HEK293 (cell line): ENCODE measurements around the gene OMD.

ENCODE experiments used
- CTCF ChIA-PET: fragments of 350-600 bp; formaldehyde crosslinking; extraction: SDS; loops from one replicate; lab custom pipeline; 2021; ENCODE audit warnings: antibody characterized with exemption; lab: Yijun Ruan, JAX
- POLR2A ChIA-PET: fragments of 300-600 bp; formaldehyde crosslinking; extraction: SDS; loops from one replicate; lab custom pipeline; 2020; ENCODE audit warnings: antibody characterized with exemption, inconsistent platforms; lab: Yijun Ruan, JAX
- H3K27ac ChIP-seq: fragments of 200-500 bp; sonication (Bioruptor generic); 2 replicates; pipeline ENCODE4 v1.5.1; 2014; ENCODE audit warnings: low read depth, low read length, control low read depth, inconsistent platforms; ENCODE audit errors: extremely low read depth
- H3K36me3 ChIP-seq, 2 experiments: fragments of 200-500 bp in 1 of 2; sonication (Bioruptor generic) in 1 of 2; 1 replicate in 1 of 2; 2 replicates in 1 of 2; pipeline ENCODE4 v1.5.1; 2014 to 2017; ENCODE audit warnings: inconsistent platforms in 2 of 2, low read length in 2 of 2; ENCODE audit not compliant: control insufficient read depth in 2 of 2, insufficient read depth in 1 of 2
- H3K4me1 ChIP-seq: fragments of 200-500 bp; sonication (Bioruptor generic); 2 replicates; pipeline ENCODE4 v1.5.1; 2014; ENCODE audit warnings: mild to moderate bottlenecking, low read length, inconsistent platforms; ENCODE audit not compliant: control insufficient read depth, insufficient read depth
- H3K4me3 ChIP-seq: 2 replicates; pipeline ENCODE4 v1.5.1; 2011; ENCODE audit warnings: low read depth, mild to moderate bottlenecking, control low read depth, low read length, moderate library complexity
- H3K9me3 ChIP-seq: fragments of 200-500 bp; sonication (Bioruptor generic); 2 replicates; pipeline ENCODE4 v1.5.1; 2014; ENCODE audit warnings: low read depth, low read length, inconsistent platforms; ENCODE audit not compliant: control insufficient read depth, insufficient read depth
- BCL6B ChIP-seq: fragments of 450-650 bp; formaldehyde crosslinking; IDR thresholded peaks from 2 replicates; pipeline ENCODE4 v1.5.1; 2017; ENCODE audit warnings: missing biosample characterization, missing genetic modification characterization
- KLF10 ChIP-seq: fragments of 450-650 bp; IDR thresholded peaks from 2 replicates; pipeline ENCODE4 v1.5.1; 2018; ENCODE audit warnings: missing biosample characterization, mild to moderate bottlenecking, missing genetic modification characterization
- KLF9 ChIP-seq: fragments of 450-650 bp; formaldehyde crosslinking; IDR thresholded peaks from 2 replicates; pipeline ENCODE4 v1.5.1; 2016; ENCODE audit warnings: missing biosample characterization, missing genetic modification characterization, low read depth
- SETDB1 ChIP-seq: IDR thresholded peaks from one replicate; pipeline ENCODE4 v1.6.1; 2017; ENCODE audit warnings: mild to moderate bottlenecking, low read length, moderate library complexity, mixed read lengths; ENCODE audit not compliant: insufficient read length
- YY1 ChIP-seq: fragments of 450-650 bp; formaldehyde crosslinking; IDR thresholded peaks from 2 replicates; pipeline ENCODE4 v1.5.1; 2018; ENCODE audit warnings: missing biosample characterization, missing genetic modification characterization
- ZBTB11 ChIP-seq: fragments of 450-650 bp; formaldehyde crosslinking; conservative IDR thresholded peaks from 2 replicates; pipeline ENCODE4 v1.5.1; 2016; ENCODE audit warnings: low read depth, missing biosample characterization, missing genetic modification characterization
- ZNF112 ChIP-seq: fragments of 450-650 bp; formaldehyde crosslinking; IDR thresholded peaks from 2 replicates; pipeline ENCODE4 v1.5.0; 2017; ENCODE audit warnings: missing biosample characterization, missing genetic modification characterization
- ZNF140 ChIP-seq: fragments of 450-650 bp; formaldehyde crosslinking; IDR thresholded peaks from 2 replicates; pipeline ENCODE4 v1.5.1; 2016; ENCODE audit warnings: missing biosample characterization, missing genetic modification characterization
- ZNF354C ChIP-seq: fragments of 450-650 bp; formaldehyde crosslinking; IDR thresholded peaks from 2 replicates; pipeline ENCODE4 v1.5.1; 2016; ENCODE audit warnings: missing biosample characterization, missing genetic modification characterization, low read depth, borderline replicate concordance
- ZNF48 ChIP-seq: fragments of 450-650 bp; formaldehyde crosslinking; IDR thresholded peaks from 2 replicates; pipeline ENCODE4 v1.5.1; 2016; ENCODE audit warnings: missing biosample characterization, missing genetic modification characterization
- ZNF544 ChIP-seq: fragments of 450-650 bp; formaldehyde crosslinking; IDR thresholded peaks from 2 replicates; pipeline ENCODE4 v1.5.0; 2017; ENCODE audit warnings: missing biosample characterization, missing genetic modification characterization
- ZNF548 ChIP-seq: fragments of 450-650 bp; formaldehyde crosslinking; IDR thresholded peaks from 2 replicates; pipeline ENCODE4 v1.5.1; 2016; ENCODE audit warnings: missing biosample characterization, missing genetic modification characterization
- ZNF571 ChIP-seq: fragments of 450-650 bp; formaldehyde crosslinking; IDR thresholded peaks from 2 replicates; pipeline ENCODE4 v1.5.0; 2017; ENCODE audit warnings: missing biosample characterization, missing genetic modification characterization
- ZNF654 ChIP-seq: fragments of 450-650 bp; formaldehyde crosslinking; IDR thresholded peaks from 2 replicates; pipeline ENCODE4 v1.5.1; 2016; ENCODE audit warnings: low read depth, missing biosample characterization, missing genetic modification characterization
- ZNF692 ChIP-seq: fragments of 450-650 bp; formaldehyde crosslinking; IDR thresholded peaks from 2 replicates; pipeline ENCODE4 v1.5.1; 2016; ENCODE audit warnings: missing biosample characterization, missing genetic modification characterization
- ZNF707 ChIP-seq: fragments of 450-650 bp; formaldehyde crosslinking; IDR thresholded peaks from 2 replicates; pipeline ENCODE4 v1.5.1; 2016; ENCODE audit warnings: missing biosample characterization, missing genetic modification characterization
- ZNF768 ChIP-seq: fragments of 450-650 bp; formaldehyde crosslinking; IDR thresholded peaks from 2 replicates; pipeline ENCODE4 v1.5.1; 2018; ENCODE audit warnings: missing biosample characterization, mild to moderate bottlenecking, missing genetic modification characterization
- ZNF792 ChIP-seq: fragments of 450-650 bp; formaldehyde crosslinking; IDR thresholded peaks from 2 replicates; pipeline ENCODE4 v1.5.1; 2016; ENCODE audit warnings: missing biosample characterization, missing genetic modification characterization
- ZNF830 ChIP-seq: fragments of 450-650 bp; IDR thresholded peaks from 2 replicates; pipeline ENCODE4 v1.5.0; 2018; ENCODE audit warnings: missing biosample characterization, missing genetic modification characterization, low read depth, mild to moderate bottlenecking, moderate library complexity
- TF ChIP-seq, protein P1 (sequence below): fragments of 450-650 bp; formaldehyde crosslinking; IDR thresholded peaks from 2 replicates; pipeline ENCODE4 v1.5.1; 2016; ENCODE audit warnings: missing biosample characterization, missing genetic modification characterization
- TF ChIP-seq, protein P2 (sequence below): fragments of 450-650 bp; formaldehyde crosslinking; IDR thresholded peaks from 2 replicates; pipeline ENCODE4 v1.5.1; 2016; ENCODE audit warnings: missing biosample characterization, missing genetic modification characterization
- TF ChIP-seq, protein P3 (sequence below): fragments of 450-650 bp; formaldehyde crosslinking; IDR thresholded peaks from 2 replicates; pipeline ENCODE4 v1.5.1; 2016; ENCODE audit warnings: missing biosample characterization, missing genetic modification characterization
- TF ChIP-seq, protein P4 (sequence below): fragments of 450-650 bp; formaldehyde crosslinking; IDR thresholded peaks from 2 replicates; pipeline ENCODE4 v1.5.1; 2016; ENCODE audit warnings: missing biosample characterization, missing genetic modification characterization

OMD gene

GRCh38 chr9:92393686-92394085 is 30.6 kb downstream of the OMD start:
- H3K27ac ChIP-seq: no peak overlapping the region
- H3K4me1 ChIP-seq: no peaks in the 10 kb centered on the region
- no peak for TF ChIP-seq ZNF548
- TF ChIP-seq ZNF768: no peak
- TF ChIP-seq ZNF707 (tag by site-specific recombination): no peak
- TF ChIP-seq BCL6B (tag by site-specific recombination): no peak
- TF ChIP-seq ZNF792 (tag by site-specific recombination): no peak
- no peak for TF ChIP-seq KLF9 (tag by site-specific recombination)
- no peak for TF ChIP-seq ZNF354C (tag by site-specific recombination)
- TF ChIP-seq ZNF544: no peak
- no peak for TF ChIP-seq YY1 (tag by site-specific recombination)
- no peak for TF ChIP-seq ZNF140 (tag by site-specific recombination)
- TF ChIP-seq, protein P1, sequence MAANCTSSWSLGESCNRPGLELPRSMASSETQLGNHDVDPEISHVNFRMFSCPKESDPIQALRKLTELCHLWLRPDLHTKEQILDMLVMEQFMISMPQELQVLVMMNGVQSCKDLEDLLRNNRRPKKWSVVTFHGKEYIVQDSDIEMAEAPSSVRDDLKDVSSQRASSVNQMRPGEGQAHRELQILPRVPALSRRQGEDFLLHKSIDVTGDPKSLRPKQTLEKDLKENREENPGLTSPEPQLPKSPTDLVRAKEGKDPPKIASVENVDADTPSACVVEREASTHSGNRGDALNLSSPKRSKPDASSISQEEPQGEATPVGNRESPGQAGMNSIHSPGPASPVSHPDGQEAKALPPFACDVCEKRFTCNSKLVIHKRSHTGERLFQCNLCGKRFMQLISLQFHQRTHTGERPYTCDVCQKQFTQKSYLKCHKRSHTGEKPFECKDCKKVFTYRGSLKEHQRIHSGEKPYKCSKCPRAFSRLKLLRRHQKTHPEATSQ: no peak
- TF ChIP-seq SETDB1: no peak
- TF ChIP-seq ZNF571: no peak
- TF ChIP-seq ZNF112: no peak
- TF ChIP-seq ZNF830: no peak
- TF ChIP-seq, protein P2, sequence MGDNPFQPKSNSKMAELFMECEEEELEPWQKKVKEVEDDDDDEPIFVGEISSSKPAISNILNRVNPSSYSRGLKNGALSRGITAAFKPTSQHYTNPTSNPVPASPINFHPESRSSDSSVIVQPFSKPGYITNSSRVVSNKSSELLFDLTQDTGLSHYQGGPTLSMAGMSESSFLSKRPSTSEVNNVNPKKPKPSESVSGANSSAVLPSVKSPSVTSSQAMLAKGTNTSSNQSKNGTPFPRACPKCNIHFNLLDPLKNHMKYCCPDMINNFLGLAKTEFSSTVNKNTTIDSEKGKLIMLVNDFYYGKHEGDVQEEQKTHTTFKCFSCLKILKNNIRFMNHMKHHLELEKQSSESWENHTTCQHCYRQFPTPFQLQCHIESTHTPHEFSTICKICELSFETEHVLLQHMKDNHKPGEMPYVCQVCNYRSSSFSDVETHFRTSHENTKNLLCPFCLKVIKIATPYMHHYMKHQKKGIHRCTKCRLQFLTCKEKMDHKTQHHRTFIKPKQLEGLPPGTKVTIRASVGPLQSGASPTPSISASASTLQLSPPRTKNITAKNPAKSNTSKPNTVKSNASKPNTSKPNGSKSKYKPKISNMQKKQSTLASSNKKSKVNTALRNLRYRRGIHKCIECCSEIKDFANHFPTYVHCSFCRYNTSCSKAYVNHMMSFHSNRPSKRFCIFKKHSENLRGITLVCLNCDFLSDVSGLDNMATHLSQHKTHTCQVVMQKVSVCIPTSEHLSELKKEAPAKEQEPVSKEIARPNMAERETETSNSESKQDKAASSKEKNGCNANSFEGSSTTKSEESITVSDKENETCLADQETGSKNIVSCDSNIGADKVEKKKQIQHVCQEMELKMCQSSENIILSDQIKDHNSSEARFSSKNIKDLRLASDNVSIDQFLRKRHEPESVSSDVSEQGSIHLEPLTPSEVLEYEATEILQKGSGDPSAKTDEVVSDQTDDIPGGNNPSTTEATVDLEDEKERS: no peak
- TF ChIP-seq, all 188 proteins: peak for 0
- no peaks in the 10 kb centered on the region for H3K36me3 ChIP-seq
- CTCF ChIA-PET: no interaction called here
- H3K4me3 ChIP-seq: no peak overlapping the region
- POLR2A ChIA-PET: interaction anchor here (0.7 kb wide), 1 partner anchor 9 kb away, joined by 3 read pairs; no protein-coding TSS in a partner anchor
- no peaks in the 10 kb centered on the region for H3K9me3 ChIP-seq

- Histone ChIP-seq H3K4me1 (no peaks in the 10 kb centered on the region), H3K4me3 (no peak overlapping the region), H3K36me3 (no peaks in the 10 kb centered on the region), H3K27ac (no peak overlapping the region), H3K9me3 (no peaks in the 10 kb centered on the region)
- TF ChIP-seq KLF10 (tag by site-specific recombination): no peak
- TF ChIP-seq, protein P3, sequence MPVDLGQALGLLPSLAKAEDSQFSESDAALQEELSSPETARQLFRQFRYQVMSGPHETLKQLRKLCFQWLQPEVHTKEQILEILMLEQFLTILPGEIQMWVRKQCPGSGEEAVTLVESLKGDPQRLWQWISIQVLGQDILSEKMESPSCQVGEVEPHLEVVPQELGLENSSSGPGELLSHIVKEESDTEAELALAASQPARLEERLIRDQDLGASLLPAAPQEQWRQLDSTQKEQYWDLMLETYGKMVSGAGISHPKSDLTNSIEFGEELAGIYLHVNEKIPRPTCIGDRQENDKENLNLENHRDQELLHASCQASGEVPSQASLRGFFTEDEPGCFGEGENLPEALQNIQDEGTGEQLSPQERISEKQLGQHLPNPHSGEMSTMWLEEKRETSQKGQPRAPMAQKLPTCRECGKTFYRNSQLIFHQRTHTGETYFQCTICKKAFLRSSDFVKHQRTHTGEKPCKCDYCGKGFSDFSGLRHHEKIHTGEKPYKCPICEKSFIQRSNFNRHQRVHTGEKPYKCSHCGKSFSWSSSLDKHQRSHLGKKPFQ (tag by site-specific recombination): no peak
- TF ChIP-seq ZNF692 (tag by site-specific recombination): no peak
- no peak for TF ChIP-seq ZBTB11 (tag by site-specific recombination)
- no peak for TF ChIP-seq ZNF48 (tag by site-specific recombination)
- TF ChIP-seq, protein P4, sequence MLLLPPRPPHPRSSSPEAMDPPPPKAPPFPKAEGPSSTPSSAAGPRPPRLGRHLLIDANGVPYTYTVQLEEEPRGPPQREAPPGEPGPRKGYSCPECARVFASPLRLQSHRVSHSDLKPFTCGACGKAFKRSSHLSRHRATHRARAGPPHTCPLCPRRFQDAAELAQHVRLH (tag by site-specific recombination): no peak
- no peak for TF ChIP-seq KLF9 (tag by site-specific recombination)
- TF ChIP-seq ZNF654: no peak
- ChIA-PET CTCF (no interaction called here), POLR2A (no interaction called here)
These were observed 31.6 kb downstream of the OMD start for GRCh38 chr9:92392690-92393089.
